HepG2 (cell line): ENCODE data around the gene APOC1. TPM values are rescaled to one million over a fixed set of nuclear protein-coding genes. Genes with fewer than 3 reads are reported as not detected.
A peak's percentile ranks its signal among the peaks of the same experiment; 100 is the strongest.

Experiments used
- CEBPG ChIP-seq: IDR thresholded peaks from 2 replicates; pipeline ENCODE4 v1.6.1; 2016
- CHCHD3 ChIP-seq: sonication (generic); formaldehyde crosslinking; IDR thresholded peaks from 2 replicates; pipeline ENCODE4 v1.8.0; 2022; ENCODE audit warnings: mild to moderate bottlenecking, missing genetic modification reagents, moderate library complexity
- E2F2 ChIP-seq: sonication (generic); formaldehyde crosslinking; IDR thresholded peaks from 2 replicates; pipeline ENCODE4 v1.4.0; 2020; ENCODE audit warnings: missing genetic modification reagents, borderline replicate concordance
- GABPB1 ChIP-seq: IDR thresholded peaks from 2 replicates; pipeline ENCODE4 v1.6.1; 2016; ENCODE audit warnings: mild to moderate bottlenecking, missing genetic modification reagents, moderate library complexity, missing compliant biosample characterization
- HIC2 ChIP-seq: sonication (generic); formaldehyde crosslinking; IDR thresholded peaks from 2 replicates; pipeline ENCODE4 v1.9.0; 2022; ENCODE audit warnings: low read depth, missing genetic modification reagents
- KDM5A ChIP-seq: fragments of 200-600 bp; sonication (generic); IDR thresholded peaks from 2 replicates; pipeline ENCODE4 v1.7.0; 2018; ENCODE audit warnings: antibody characterized with exemption, mild to moderate bottlenecking, low read length, borderline replicate concordance
- NFIB ChIP-seq: sonication (generic); formaldehyde crosslinking; IDR thresholded peaks from 2 replicates; pipeline ENCODE4 v1.9.0; 2021; ENCODE audit warnings: missing genetic modification reagents, mild to moderate bottlenecking, borderline replicate concordance
- NFKBIZ ChIP-seq: IDR thresholded peaks from 2 replicates; pipeline ENCODE4 v1.6.1; 2018; ENCODE audit warnings: missing genetic modification reagents, missing compliant biosample characterization
- NRL ChIP-seq: sonication (generic); formaldehyde crosslinking; IDR thresholded peaks from 2 replicates; pipeline ENCODE4 v1.5.0; 2020; ENCODE audit warnings: missing genetic modification reagents, mild to moderate bottlenecking, moderate library complexity, borderline replicate concordance
- RBM22 ChIP-seq: fragments of 200-400 bp; formaldehyde crosslinking; optimal IDR thresholded peaks from 2 replicates; pipeline ENCODE3; 2017; ENCODE audit warnings: mild to moderate bottlenecking, low read length, moderate library complexity
- REXO4 ChIP-seq: sonication (generic); formaldehyde crosslinking; IDR thresholded peaks from 2 replicates; pipeline ENCODE4 v1.8.0; 2022; ENCODE audit warnings: missing genetic modification reagents, mild to moderate bottlenecking, borderline replicate concordance
- SP140L ChIP-seq: sonication (generic); formaldehyde crosslinking; IDR thresholded peaks from 2 replicates; pipeline ENCODE4 v1.4.0; 2020; ENCODE audit warnings: missing genetic modification reagents, borderline replicate concordance
- ZBTB21 ChIP-seq: sonication (generic); formaldehyde crosslinking; IDR thresholded peaks from 2 replicates; pipeline ENCODE4 v1.4.0; 2020; ENCODE audit warnings: missing genetic modification reagents
- ZC3H13 ChIP-seq: sonication (generic); formaldehyde crosslinking; IDR thresholded peaks from 2 replicates; pipeline ENCODE4 v1.8.1; 2023; ENCODE audit warnings: mild to moderate bottlenecking, missing genetic modification reagents, moderate library complexity
- ZKSCAN1 ChIP-seq: fragments of 150-350 bp; IDR thresholded peaks from 2 replicates; pipeline ENCODE4 v1.6.1; 2014; ENCODE audit warnings: low read length
- ZMYM2 ChIP-seq: sonication (generic); formaldehyde crosslinking; IDR thresholded peaks from 2 replicates; pipeline ENCODE4 v1.8.0; 2022; ENCODE audit warnings: mild to moderate bottlenecking, missing genetic modification reagents
- ZNF30 ChIP-seq: sonication (generic); formaldehyde crosslinking; IDR thresholded peaks from 2 replicates; pipeline ENCODE4 v1.5.0; 2020; ENCODE audit warnings: mild to moderate bottlenecking, missing genetic modification reagents
- ZNF512B ChIP-seq: sonication (generic); formaldehyde crosslinking; IDR thresholded peaks from 2 replicates; pipeline ENCODE4 v1.5.1; 2020; ENCODE audit warnings: missing genetic modification reagents, mild to moderate bottlenecking, borderline replicate concordance
- polyA plus RNA-seq, 8 experiments: library from polyadenylated mRNA; depleted of rRNA in 3 of 8; stranded (reverse) in 7 of 8; unstranded in 1 of 8; fragments of >200 nt; fragmentation: Illumina TruSeq in 4 of 8; extraction: Trizol in 4 of 8; gene quantifications; 2 replicates each; pipeline versions ENCODE4 v1.2.1 to v1.2.3, GENCODE V29; 2011 to 2016; ENCODE audit warnings: low read depth in 4 of 8, missing spikeins in 1 of 8, mixed read lengths in 1 of 8; ENCODE audit not compliant: insufficient read depth in 1 of 8
- total RNA-seq, 5 experiments: library from RNA; depleted of rRNA; stranded (reverse); fragments of >200 nt; fragmentation: Illumina TruSeq; extraction: Trizol; gene quantifications; 2 replicates each; pipeline ENCODE4 v1.2.3, GENCODE V29; 2016; ENCODE audit warnings: low read depth in 1 of 5
- TF ChIP-seq, protein P1 (sequence below): sonication (generic); formaldehyde crosslinking; IDR thresholded peaks from 2 replicates; pipeline ENCODE4 v1.5.1; 2020; ENCODE audit warnings: missing genetic modification reagents, mild to moderate bottlenecking, borderline replicate concordance

The APOC1 gene
- total and polyA plus RNA-seq, 2 of the 13 experiments (the other 11 are each of a cell fraction or from before 2014, with no cell fraction given), result 600 to 1,235 TPM

GRCh38 chr19:44891016-44891882 lies 23.2 kb upstream of the APOC1 start, which contains the start of gene TOMM40 (continued):
- TF ChIP-seq ZNF512B (no peak), NFIB (no peak), ZNF30 (CRISPR knock-in tag) (no peak), NRL (no peak), E2F2 (CRISPR knock-in tag) (no peak), GABPB1 (CRISPR knock-in tag) (peak; percentile 85), HIC2 (0 out of 2 replicates have a peak, but pooled peaks have one; percentile 13), CEBPG (CRISPR knock-in tag) (no peak), NFKBIZ (CRISPR knock-in tag) (no peak), ZC3H13 (0 out of 2 replicates have a peak, but pooled peaks have one; percentile 30), SP140L (CRISPR knock-in tag) (no peak), REXO4 (CRISPR knock-in tag) (0 out of 2 replicates have a peak, but pooled peaks have one; percentile 69), ZBTB21 (no peak), ZKSCAN1 (no peak), CHCHD3 (CRISPR knock-in tag) (no peak), RBM22 (no peak), ZMYM2 (no peak), KDM5A (peak; percentile 84)
- TF ChIP-seq, protein P1, sequence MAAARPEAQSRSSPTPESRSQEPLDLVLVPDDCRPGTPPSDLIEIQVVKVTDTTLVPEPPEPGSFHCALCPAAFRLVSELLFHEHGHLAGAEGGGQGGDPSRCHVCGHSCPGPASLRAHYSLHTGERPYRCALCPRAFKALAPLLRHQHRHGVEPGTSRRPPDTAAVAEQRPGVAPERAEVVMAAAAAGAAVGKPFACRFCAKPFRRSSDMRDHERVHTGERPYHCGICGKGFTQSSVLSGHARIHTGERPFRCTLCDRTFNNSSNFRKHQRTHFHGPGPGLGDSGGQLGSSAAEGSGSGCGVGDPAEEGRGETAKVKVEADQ, result no peak
